Muscle of leg (tissue), 11 donors: ENCODE results near the gene INHBB. TPM values are rescaled to one million over a fixed set of nuclear protein-coding genes. Genes with fewer than 3 reads are reported as not detected.

Experiments
- DNase-seq: peaks from one replicate; pipeline ENCODE4 v3.0.0; 2013
- H3K27ac ChIP-seq: one replicate; pipeline ENCODE4 v1.5.1; 2013; ENCODE audit warnings: mild to moderate bottlenecking, low read length, control low read depth
- H3K27me3 ChIP-seq: one replicate; pipeline ENCODE4 v1.6.1; 2013; ENCODE audit warnings: low read length; ENCODE audit not compliant: control insufficient read depth, insufficient read depth
- H3K36me3 ChIP-seq: one replicate; pipeline ENCODE4 v1.6.1; 2013; ENCODE audit warnings: low read length; ENCODE audit not compliant: control insufficient read depth, insufficient read depth
- H3K4me1 ChIP-seq: one replicate; pipeline ENCODE4 v1.6.1; 2013; ENCODE audit warnings: low read length; ENCODE audit not compliant: control insufficient read depth, insufficient read depth
- H3K4me3 ChIP-seq: one replicate; pipeline ENCODE4 v1.5.1; 2013; ENCODE audit warnings: low read length, control low read depth
- H3K9me3 ChIP-seq: replicated peaks from 2 replicates; pipeline ENCODE4 v1.6.1; 2013; ENCODE audit warnings: low read depth, low read length; ENCODE audit not compliant: control insufficient read depth
- WGBS: methylation state at CpG from one replicate; pipeline ENCODE4 v1.1.5; 2013; ENCODE audit warnings: missing lambda C conversion rate; ENCODE audit not compliant: insufficient coverage; 5-methylcytosine and 5-hydroxymethylcytosine counted together
- polyA plus RNA-seq, 8 donors: library from polyadenylated mRNA; unstranded; fragments of 120-200 nt; gene quantifications; one replicate each; pipeline versions ENCODE4 v1.2.1 to v1.2.3, GENCODE V29; 2013; ENCODE audit warnings: inconsistent platforms in 1 of 8, low replicate concordance in 1 of 8; ENCODE audit not compliant: insufficient read length in 8 of 8, insufficient read depth in 1 of 8
- total RNA-seq: library from RNA; stranded (reverse); fragments of 120-200 nt; gene quantifications from one replicate; pipeline ENCODE4 v1.2.4, GENCODE V29; 2013

The INHBB gene
- total and polyA plus RNA-seq, 9 donors = 0.24 to 1.2 (median 0.44) TPM

DNA sequence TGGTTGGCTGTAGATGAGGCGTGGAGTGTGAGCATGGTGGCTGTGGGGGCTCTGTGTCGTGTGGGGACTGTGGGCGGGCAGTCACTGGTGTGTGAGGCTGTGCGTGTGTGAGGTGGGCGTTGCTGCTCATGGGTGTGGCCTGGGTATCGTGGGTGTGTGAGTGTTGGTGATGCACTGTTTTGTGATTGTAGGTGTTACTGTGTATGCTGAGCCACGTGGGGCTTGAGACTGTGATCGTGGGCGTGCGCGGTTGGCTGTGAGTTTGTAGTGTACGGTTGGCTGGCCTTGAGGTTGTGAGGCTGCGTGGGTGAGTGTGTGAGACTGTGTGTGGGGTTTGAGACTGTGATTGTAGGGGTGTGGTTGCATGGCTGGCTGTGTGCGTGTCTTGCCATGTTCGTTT lies 8.5 kb downstream of the INHBB start:
- 64% methylated on average over 14 of the region's 15 CpGs for WGBS
- DNase-seq = no peak
- Histone ChIP-seq H3K27me3 (peaks cover 64% of the 10 kb centered on the region), H3K9me3 (no peaks in the 10 kb centered on the region), H3K4me1 (no peaks in the 10 kb centered on the region), H3K4me3 (no peak overlapping the region), H3K36me3 (no peaks in the 10 kb centered on the region), H3K27ac (no peak overlapping the region)

DNA sequence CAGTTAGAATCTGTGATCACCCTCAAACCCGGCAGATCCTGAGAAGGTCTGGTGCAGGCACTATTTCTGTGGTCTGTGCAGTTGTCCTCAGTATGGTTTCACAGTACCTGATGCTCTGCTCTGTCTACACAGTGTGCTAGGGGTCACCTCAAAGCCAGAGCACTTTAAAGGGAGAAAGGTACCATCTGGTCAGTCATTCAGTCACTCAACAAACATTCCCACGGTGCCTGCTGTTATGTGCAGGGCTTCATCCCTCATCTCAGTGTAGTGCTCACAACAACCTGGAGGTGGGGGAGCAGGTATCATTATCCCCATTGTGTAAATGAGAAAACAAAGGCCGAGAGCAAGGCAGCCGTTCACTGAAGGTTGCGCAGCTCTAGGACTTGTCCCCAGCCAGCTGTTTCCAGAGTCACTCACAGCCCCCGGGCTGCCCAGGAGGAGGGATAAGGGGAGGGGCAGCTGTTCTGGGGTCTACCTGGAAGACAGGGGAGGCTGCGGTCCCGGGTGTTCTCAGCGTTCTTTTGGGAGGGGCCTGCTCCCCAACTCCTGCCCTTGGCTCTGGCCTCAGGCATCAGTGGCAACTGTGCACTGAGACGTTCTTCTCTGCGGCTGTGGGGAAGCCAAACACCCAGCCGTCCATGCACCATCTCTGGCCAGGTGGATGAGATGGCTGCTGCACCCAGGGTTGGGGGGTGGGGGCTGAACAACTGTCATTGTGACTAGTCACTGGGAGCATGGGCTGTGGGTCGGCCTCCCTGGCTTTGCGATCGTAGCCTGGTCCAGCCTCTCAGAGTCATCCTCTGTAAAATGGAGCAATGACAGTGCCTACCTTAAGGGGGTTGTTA lies 9.2 kb downstream of the INHBB start:
- Histone ChIP-seq H3K4me1 (no peaks in the 10 kb centered on the region), H3K27ac (no peak overlapping the region), H3K36me3 (no peaks in the 10 kb centered on the region), H3K4me3 (no peak overlapping the region), H3K27me3 (peaks cover 59% of the 10 kb centered on the region), H3K9me3 (no peaks in the 10 kb centered on the region)
- 78% methylated on average over 12 of the region's 15 CpGs for WGBS
- no peak for DNase-seq

DNA sequence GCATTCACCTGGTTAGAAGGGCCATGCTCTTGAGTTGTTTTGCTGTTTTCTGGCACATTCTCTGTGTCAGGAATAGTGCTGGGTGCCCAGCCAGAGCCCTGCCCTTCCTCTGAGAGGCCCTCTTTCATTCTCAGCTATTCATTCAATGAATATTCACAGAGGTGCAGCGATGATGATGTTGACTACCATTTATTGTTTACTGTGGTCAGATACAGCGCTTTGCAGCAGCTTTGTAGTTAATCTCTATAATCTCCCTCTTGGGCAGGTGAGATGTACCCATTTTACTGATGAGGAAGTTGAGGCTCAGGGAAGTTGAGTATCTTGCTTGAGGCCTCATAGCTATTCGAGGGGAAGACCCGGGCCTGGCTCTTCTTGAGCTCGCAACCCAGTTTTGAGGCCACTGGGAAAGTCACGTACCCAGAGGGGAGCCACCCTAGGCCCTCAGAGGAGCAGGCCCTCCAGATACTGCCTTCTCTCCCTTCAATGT lies 9.9 kb downstream of the INHBB start:
- H3K36me3 ChIP-seq = no peaks in the 10 kb centered on the region
- no peaks in the 10 kb centered on the region for H3K9me3 ChIP-seq
- DNase-seq = no peak
- H3K27me3 ChIP-seq = peaks cover 54% of the 10 kb centered on the region
- no peaks in the 10 kb centered on the region for H3K4me1 ChIP-seq
- no peak overlapping the region for H3K27ac ChIP-seq
- no peak overlapping the region for H3K4me3 ChIP-seq
- WGBS = 90% methylated on average over 5 of the region's 6 CpGs

DNA sequence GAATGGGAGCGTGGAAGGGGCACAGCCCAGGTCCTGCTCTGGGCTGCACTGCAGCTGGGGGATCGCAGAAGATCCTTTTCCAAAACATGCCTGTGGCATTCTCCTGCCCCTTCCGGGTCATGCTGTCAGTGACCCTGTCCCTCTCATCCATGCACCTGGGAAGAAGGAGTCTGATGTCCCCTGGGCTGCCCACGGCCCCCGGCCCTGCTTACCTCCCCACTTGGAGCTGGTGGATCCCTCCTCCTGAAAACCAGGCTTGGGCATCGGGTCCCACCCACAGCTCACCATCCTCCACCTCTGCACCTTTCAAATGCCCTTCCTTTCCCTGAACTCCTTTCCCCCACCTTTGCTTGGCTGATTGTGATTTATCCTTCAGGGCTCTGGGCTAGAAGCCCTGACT lies 11.8 kb downstream of the INHBB start:
- H3K9me3 ChIP-seq = no peaks in the 10 kb centered on the region
- H3K27me3 ChIP-seq = peaks cover 42% of the 10 kb centered on the region
- no peaks in the 10 kb centered on the region for H3K4me1 ChIP-seq
- no peak overlapping the region for H3K4me3 ChIP-seq
- DNase-seq = no peak
- no peak overlapping the region for H3K27ac ChIP-seq
- WGBS = 73% methylated on average over 6 of the region's 6 CpGs
- no peaks in the 10 kb centered on the region for H3K36me3 ChIP-seq

DNA sequence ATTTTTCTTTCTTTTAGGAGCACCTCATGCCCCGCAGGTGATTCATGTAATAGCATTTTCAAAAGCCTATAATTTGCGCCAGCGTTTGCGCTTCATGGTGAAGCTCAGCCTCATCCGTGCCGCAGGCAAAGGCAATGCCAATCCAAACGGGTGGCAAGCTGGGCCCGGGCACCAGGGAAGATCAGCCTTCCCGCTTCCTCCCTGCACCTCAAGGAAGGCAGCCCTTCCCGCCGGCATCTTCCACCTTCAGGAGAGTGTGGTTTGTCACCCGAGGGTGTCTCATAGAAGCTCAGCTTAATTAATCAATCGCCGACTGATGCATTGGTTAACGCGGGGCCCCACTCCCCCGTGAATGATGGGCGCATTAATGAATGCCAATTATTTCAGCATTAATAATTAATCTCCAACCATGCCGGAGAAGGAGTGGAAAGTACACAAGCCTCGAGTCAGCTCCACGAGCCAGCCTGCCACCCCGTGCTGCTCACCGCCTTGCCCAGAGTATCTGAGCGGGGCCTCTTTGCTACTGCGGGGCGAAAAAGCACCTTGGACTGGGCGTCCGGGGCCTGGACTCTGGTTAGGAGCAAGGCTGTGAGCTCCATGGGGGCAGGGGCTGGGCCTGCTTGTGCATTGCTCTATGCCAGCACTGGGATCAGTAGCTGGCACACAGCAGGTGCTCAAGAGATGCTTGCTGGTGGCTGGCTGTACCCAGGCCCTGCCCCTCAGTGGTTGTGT lies 13.0 kb downstream of the INHBB start:
- H3K27ac ChIP-seq = no peak overlapping the region
- no peaks in the 10 kb centered on the region for H3K4me1 ChIP-seq
- peaks cover 36% of the 10 kb centered on the region for H3K27me3 ChIP-seq
- WGBS = 86% methylated on average over 24 of the region's 28 CpGs
- DNase-seq = no peak
- no peaks in the 10 kb centered on the region for H3K9me3 ChIP-seq
- H3K4me3 ChIP-seq = no peak overlapping the region
- no peaks in the 10 kb centered on the region for H3K36me3 ChIP-seq

DNA sequence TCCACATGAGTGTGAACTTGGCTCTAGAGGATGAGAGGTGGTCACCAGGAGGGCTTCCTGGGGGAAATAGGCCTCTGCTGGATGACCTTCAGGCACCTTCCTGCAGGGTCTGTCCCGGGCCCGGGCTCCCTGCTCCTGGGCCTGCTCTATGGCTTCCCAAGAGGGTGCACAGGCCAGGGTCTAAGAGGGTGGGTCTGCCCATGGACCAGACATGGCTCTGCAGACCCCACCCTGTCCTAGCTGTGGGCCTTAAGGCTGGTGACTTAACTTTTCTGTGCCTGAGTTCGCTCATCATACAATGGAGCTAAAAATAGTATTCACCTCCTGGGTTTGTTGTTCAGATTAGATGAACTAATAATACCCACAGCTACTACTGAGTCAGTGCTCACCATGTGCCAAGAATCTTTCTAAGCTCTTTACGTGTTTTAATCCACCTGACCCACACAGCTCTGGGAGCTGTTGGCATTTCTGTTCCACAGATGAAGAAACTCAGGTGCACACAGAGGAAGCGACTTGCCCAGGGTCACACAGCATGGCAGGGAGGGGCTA lies 14.4 kb downstream of the INHBB start:
- H3K4me3 ChIP-seq = no peak overlapping the region
- no peaks in the 10 kb centered on the region for H3K9me3 ChIP-seq
- WGBS = 80% methylated on average over 4 of the region's 5 CpGs
- no peaks in the 10 kb centered on the region for H3K4me1 ChIP-seq
- H3K27ac ChIP-seq = no peak overlapping the region
- H3K36me3 ChIP-seq = no peaks in the 10 kb centered on the region
- DNase-seq = no peak
- peaks cover 23% of the 10 kb centered on the region for H3K27me3 ChIP-seq

DNA sequence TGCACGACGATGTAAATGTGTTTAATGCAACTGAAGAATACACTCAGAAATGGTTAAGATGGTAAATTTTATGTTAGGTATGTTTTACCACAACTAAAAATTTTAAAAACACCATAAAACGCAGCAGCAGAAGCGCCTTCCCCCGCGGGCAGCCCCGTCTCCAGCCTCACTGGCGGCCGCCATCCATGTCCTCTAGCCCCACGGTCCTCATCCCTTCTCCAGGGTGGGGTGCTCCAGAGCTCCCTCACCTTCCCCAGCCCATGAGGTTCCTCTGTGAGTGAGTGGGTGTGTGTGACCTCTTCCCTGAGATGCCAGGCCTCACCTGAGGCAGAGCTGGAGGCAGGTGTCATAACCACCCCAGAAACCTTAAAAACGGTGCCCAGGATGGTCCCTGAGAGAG lies 17.0 kb downstream of the INHBB start:
- Histone ChIP-seq H3K27me3 (peaks cover 14% of the 10 kb centered on the region), H3K4me1 (no peaks in the 10 kb centered on the region), H3K4me3 (no peak overlapping the region), H3K36me3 (no peaks in the 10 kb centered on the region), H3K9me3 (no peaks in the 10 kb centered on the region), H3K27ac (no peak overlapping the region)
- 82% methylated on average over 1 of the region's 11 CpGs for WGBS
- DNase-seq = no peak

DNA sequence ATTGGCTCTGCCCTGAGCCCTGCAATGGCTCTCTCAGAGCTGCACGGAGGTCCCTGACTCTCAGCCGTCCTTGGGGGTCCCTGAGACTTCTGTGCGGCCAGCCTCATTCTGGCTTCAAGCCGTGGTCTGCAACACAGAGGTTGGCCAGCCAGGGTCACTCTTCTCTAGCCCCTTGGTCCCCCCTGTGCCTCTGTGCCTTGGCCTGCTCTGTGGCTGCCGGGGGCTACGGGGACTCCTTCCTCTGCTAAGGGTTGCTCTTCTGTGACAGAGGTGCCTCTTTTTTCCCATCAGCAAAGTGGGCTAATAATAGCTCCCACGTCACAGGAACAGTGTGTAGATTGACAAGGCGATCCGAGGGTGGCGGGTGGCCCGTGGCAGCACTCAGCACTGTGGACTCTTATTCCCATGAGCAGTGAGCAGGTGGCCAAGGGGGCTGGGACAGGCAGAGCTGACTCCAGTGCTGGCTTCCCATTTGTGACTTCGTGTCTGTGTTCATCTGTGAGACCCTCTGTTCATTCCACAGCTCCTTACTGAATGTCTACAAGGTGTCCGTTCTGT lies 19.4 kb downstream of the INHBB start:
- Histone ChIP-seq H3K4me1 (no peaks in the 10 kb centered on the region), H3K36me3 (no peaks in the 10 kb centered on the region), H3K27ac (no peak overlapping the region), H3K4me3 (no peak overlapping the region), H3K9me3 (no peaks in the 10 kb centered on the region), H3K27me3 (peaks cover 7% of the 10 kb centered on the region)
- DNase-seq = no peak
- 59% methylated on average over 11 of the region's 13 CpGs for WGBS

DNA sequence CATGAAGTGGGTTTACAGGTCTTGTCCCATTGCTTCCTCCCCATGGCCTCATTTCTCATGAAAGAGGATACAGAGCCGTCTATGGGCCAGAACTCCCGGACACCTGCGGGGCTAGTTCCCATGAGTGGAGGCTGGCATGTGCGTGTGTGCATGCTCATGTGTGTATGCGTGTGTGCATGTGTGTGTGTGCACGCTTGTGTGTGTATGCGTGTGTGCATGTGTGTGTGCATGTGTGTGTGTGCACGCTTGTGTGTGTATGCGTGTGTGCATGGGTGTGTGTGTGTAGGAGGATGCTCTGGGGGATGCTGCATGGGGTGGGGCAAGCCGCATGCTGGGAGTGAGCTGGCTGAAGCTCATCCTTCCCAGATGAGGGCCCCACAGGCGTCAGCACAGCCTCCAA lies 20.8 kb downstream of the INHBB start:
- no peak for DNase-seq
- no peak overlapping the region for H3K4me3 ChIP-seq
- H3K9me3 ChIP-seq = no peaks in the 10 kb centered on the region
- H3K4me1 ChIP-seq = no peaks in the 10 kb centered on the region
- H3K27ac ChIP-seq = no peak overlapping the region
- no peaks in the 10 kb centered on the region for H3K36me3 ChIP-seq
- 66% methylated on average over 8 of the region's 11 CpGs for WGBS
- H3K27me3 ChIP-seq = peaks cover 7% of the 10 kb centered on the region

DNA sequence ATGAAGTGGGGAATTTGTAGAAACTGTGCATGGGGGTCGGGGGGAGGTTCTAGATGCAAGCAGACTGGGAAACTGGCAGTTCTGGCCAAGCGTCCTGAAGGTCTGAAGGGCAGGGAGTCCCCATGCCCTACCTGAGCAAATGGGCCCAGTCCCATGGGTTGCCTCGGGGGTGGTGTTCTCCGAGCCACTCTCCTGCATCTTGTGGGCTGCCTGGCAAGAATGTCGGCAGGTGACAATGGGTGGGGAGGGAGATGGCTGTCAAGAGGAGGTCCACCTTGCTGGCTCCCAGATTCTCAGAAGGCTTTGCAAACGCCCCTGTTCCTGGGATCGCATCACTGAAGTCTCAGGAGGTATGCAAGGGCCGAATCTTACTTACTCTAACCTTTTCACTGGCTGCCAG lies 21.3 kb downstream of the INHBB start:
- 32% methylated on average over 5 of the region's 8 CpGs for WGBS
- DNase-seq = no peak

More for the DNA sequence above, 21.3 kb downstream of the INHBB start:
- Histone ChIP-seq H3K36me3 (no peaks in the 10 kb centered on the region), H3K4me1 (no peaks in the 10 kb centered on the region), H3K4me3 (no peak overlapping the region), H3K27ac (no peak overlapping the region), H3K9me3 (no peaks in the 10 kb centered on the region), H3K27me3 (peaks cover 11% of the 10 kb centered on the region)
